Adipose tissue (tissue), 3 donors: ENCODE data around the gene ERCC1. TPM values are rescaled to one million over a fixed set of nuclear protein-coding genes. Genes with fewer than 3 reads are reported as not detected.
"Not testable (repeated sequence)": the region's sequence is repeated elsewhere in the genome, so short reads cannot be mapped to it uniquely, and the experiment has no call there.

ENCODE experiments used
- H3K27ac ChIP-seq: one replicate; pipeline ENCODE4 v1.5.1; 2013; ENCODE audit warnings: low read depth, low read length
- WGBS, 3 donors: extraction: QIAGEN DNeasy Blood & Tissue Kit; methylation state at CpG; one replicate each; pipeline ENCODE4 v1.1.7; 2013; 5-methylcytosine and 5-hydroxymethylcytosine counted together
- polyA plus RNA-seq, 3 donors: library from polyadenylated mRNA; stranded (reverse); fragments of 200-250 nt; gene quantifications; one replicate each; pipeline ENCODE4 v1.2.3, GENCODE V29; 2013
- donor health status: healthy with polysubstance abuse.
- donor health status: Bipolar disorder and iron deficiency.
- donor health status: healthy.

ERCC1 gene
- polyA plus RNA-seq, 3 donors: 31.0 to 63.9 (median 59.5) TPM

DNA sequence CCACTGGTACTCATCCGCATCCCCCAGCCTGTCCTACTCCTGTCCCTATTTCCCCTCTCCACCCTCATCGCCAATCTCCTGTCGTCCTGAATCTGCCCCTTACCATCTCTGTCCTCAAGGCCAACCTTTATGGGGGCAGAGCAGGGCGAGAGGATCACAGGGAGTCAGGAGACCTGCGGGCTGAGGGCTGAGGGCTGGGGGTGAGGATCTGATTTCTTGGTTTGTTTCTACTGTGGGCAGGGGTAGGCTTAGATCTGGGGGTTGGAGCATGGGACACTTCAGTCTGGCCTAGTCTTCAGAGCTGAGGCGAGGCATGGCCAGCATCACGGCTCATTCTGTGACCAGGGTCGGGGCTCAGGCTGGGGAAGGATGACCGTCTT, 16.5 kb upstream of the ERCC1 start:
- H3K27ac ChIP-seq: no peak overlapping the region
- WGBS, 3 donors: 65 to 70% (median 68%) methylated on average over 9 of the region's 9 CpGs

DNA sequence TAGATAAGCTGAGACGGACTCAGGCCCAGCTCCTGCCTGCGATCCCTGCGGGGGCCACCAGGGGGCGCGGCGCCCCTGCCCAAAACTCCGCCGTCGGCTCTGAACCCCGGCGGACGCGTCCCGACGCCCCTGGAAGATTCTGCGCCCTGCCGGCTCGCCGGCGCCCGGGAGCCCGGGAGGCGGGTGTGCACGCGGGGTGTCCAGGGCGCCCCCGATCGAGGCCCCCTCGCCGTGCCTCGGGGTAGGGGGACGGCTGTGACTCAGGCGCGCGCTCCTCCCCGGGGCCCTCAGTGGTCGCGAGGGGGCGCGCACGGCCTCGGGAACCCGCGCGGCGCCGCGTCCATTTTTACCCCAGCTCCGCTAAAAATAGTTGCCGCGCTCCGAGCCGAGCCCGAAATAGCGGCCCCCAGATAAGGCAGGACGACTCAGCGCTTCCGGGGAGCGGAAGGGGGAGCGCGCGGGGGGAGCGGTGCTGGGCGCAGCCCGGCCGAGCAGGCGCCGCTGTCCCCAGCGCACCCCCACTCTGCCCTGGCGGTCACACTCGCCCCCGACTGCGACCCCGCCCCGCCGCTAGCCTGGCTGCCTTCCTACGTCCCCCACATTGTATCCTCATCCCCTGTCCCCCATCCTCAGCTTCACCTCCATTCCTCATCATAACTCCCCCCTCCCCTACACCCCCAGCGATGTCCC, 16.0 kb upstream of the ERCC1 start:
- 0 to 1% (median 1%) methylated on average over 44 to 78 of the region's 78 CpGs for WGBS, 3 donors
- peak overlapping the region; percentile 61 for H3K27ac ChIP-seq

DNA sequence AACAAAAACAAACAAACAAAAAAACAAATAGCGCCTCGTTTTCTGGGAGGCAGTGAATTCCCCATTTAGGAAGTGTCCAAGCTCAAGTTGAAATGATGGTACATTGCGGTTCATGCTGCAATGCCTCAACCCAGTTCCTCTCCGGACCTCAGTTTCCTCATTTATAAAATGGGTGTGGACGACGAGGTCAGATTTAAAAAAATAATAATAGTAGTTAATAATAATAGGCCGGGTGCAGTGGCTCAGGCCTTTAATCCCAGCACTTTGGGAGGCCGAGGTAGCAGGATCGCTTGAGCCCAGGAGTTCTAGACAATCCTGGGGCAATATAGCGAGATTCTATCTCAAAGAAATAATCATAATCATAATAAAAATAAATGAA, 15.5 kb upstream of the ERCC1 start:
- 30 to 35% (median 31%) methylated on average over 10 of the region's 10 CpGs for WGBS, 3 donors

DNA sequence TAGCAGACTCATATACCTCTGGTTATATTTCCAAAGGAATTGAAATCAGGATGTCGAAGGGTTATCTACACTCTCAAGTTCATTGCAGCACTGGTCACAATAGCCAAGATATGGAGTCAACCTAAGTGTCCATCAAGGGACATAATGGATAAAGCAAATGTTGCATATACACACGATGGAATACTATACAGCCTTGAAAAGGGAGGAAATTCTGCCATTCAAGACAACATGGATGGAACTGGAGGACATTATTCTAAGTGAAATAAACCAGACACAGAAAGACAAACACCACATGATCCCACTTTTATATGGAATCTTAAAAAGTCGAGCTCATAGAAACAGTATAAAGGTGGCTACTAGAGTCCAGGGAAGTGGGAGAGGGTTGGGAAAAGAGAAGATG, 13.6 kb upstream of the ERCC1 start:
- H3K27ac ChIP-seq: no peak overlapping the region
- WGBS, 3 donors: 86 to 87% (median 87%) methylated on average over 3 of the region's 3 CpGs

More for the DNA sequence above, 15.5 kb upstream of the ERCC1 start:
- H3K27ac ChIP-seq: no peak overlapping the region

DNA sequence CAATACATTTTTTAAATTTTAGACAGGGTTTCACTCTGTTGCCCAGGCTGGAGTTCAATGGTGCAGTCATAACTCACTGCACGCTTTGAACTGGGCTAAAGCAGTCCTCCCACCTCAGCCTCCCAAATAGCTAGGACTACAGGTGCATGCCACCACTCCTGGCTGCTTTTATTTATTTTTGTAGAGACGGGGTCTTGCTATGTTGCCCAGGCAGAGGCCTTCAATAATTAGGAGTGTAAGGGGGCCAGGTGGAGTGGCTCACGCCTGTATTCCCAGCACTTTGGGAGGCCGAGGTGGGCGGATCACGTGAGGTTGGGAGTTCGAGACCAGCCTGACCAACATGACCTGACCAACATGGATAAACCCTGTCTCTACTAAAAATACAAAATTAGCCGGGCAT, 8.8 kb upstream of the ERCC1 start:
- WGBS, 3 donors: 82 to 95% (median 92%) methylated on average over 8 of the region's 8 CpGs
- H3K27ac ChIP-seq: not testable (repeated sequence)

DNA sequence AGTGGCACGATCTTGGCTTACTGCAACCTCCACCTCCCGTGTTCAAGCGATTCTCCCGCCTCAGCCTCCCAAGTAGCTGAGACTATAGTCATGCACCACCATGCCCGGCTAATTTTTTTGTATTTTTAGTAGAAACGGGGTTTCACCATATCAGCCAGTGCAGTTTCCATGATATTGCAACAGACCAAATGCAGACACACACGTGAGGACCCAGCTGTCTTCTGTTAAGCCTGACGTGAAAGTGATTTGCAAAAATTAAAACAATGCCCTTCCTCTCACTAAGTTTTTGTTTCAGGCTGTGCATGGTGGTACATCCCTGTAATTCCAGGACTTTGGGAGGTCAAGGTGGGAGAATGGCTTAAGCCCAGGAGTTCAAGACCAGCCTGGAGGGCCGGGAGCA, 7.3 kb upstream of the ERCC1 start:
- 46 to 57% (median 46%) methylated on average over 9 of the region's 9 CpGs for WGBS, 3 donors
- not testable (repeated sequence) for H3K27ac ChIP-seq

DNA sequence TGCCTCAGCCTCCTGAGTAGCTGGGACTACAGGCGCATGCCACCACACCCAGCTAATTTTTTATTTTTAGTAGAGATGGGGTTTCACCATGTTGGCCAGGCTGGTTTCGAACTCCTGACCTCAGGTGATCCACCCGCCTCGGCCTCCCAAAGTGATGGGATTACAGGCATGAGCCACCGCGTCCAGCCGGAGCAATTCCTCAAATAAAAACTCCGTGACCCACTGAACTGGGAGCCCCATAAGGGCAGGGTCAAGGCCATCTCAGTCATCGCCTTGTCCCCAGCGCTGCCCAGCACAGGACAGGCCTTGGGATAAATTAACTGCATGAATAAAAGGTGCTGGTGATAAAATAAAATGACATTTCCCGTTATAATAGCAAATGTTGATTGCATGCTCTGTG, 6.2 kb upstream of the ERCC1 start:
- 59 to 84% (median 83%) methylated on average over 11 of the region's 11 CpGs for WGBS, 3 donors
- H3K27ac ChIP-seq: not testable (repeated sequence)

DNA sequence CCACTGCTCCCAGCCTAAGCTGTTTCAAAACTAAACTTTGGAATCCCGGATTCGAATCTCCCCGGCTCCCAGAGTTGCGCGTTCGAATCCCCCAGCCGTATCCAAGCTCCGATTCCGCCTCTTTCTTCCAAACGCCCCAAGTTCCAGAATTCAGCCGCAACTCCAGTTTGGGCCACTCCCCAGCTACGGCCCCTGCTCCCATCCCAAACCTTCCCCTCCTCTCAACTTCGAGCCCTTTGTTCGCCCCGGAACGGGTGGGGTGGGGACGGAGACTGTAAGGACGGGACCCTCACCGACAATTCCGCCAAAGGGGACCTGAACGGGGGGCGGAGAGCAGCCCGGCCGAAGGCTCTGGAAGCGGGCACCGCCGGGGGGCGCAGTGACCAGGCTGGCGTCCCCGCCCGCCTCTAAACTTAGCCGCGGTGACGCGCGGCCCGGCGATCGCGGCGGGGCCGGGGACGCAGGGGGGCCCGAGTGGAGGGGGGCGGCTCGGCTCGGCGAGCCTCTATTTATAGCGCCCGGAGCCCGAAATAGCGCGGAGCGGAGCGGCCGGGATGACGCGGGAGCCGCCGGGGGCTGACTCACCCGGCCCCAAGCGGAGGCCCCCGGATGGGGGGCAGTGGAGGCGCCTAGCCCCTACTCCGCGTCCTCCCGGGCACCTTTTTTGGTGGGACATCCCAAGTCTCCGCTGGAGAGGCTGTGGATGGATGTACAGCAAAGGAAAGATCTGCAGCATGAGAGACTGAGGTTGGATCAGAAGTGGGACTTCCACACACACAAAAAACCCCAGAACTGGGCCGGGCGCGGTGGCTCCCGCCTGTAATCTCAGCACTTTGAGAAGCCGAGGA, 4.9 kb upstream of the ERCC1 start:
- WGBS, 3 donors: 2 to 3% (median 3%) methylated on average over 49 to 73 of the region's 73 CpGs
- H3K27ac ChIP-seq: no peak overlapping the region

DNA sequence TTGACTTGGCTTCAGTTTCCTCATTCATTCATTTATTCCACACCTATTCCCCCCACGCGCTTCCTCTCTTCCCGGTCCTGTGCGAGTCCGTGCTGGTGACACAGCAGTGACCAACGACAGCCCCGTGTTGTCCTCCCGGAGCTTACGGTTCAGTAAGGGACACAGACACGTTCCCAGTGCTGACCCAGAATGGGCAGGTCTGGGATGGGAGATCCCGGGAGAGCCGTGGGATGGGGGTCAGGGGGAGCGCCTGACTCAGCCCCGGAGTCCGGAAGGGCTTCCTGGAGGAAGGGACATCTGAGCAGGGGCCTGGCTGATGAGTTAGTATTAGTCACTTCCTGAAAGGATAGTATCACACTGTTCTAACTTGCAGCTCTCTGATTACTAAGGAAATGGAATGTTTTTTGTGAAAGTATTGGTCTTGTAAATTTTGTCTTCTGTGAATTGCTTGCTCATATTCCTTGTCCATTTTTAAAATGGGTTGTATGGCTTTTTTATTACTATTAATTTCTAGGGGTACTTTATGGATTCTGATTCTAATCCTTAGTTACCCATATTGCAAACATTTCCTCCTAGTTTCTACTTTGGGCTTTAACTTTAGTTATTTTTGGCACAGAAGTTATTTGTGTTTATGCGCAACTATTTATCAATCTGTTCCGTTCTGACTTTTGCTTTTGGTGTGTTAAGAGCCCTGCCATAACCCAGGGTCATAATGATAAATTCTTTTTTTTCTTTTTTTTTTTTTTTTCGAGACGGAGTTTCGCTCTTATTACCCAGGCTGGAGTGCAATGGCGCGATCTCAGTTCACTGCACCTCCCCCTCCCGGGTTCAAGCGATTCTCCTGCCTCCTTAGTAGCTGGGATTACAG, 708 bp upstream of the ERCC1 start:
- H3K27ac ChIP-seq: peak overlapping the region; percentile 94
- WGBS, 3 donors: 9 to 15% (median 13%) methylated on average over 24 of the region's 24 CpGs

DNA sequence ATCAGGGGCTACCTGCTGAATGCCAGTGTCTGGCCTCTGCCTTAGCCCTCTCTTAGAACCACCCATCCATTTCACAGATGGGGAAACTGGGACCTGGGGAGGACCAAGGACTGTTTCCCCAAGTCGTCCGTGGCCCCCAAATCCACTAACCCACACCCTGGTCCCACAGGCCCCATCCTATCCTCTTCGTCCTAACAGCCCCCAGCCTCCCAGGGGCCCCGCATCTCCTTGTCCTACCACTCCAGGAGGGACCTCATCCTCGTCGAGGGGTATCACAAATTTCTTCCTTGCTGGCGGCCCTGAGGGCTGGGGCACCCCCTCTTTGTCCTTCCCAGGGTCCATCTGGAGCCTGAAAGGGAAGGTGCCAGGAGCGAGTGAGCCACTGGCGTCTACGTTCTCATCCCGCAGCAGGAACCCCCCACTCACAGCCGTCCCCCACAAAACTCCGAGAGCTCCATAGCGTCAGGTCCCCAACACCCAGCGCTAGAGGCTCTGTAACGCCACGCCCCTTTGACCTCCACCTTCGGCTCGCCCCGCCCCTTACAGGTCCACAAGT, 606 bp downstream of the ERCC1 start:
- WGBS, 3 donors: 14 to 18% (median 17%) methylated on average over 16 to 20 of the region's 20 CpGs
- no peak overlapping the region for H3K27ac ChIP-seq

DNA sequence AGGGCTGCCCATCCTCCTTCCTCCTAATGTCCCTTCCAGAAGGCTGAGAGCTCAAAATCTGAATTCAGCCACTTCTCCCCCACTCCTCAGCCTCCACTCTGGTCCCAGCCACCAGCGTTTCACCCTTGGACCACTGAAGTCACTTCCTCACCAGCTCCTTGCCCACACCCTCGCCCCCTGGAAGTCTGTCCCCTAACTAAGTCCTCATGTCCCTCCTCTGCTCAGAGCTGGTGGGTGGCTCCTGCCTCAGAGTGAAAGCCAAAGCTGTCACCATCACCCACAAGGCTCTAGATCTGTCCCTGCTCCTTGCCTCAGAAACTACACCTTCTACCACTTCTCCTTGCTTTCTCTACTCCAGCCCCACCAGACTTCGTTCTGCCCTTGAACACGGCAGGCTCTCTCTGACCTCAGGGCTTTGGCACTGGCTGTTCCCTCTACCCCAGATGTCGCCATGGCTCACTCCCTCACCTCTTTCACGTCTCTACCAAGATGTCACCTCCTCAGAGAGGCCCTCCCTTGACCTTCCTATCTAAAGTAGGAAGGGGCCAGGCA, 1.7 kb downstream of the ERCC1 start:
- 73 to 81% (median 75%) methylated on average over 6 of the region's 6 CpGs for WGBS, 3 donors
- H3K27ac ChIP-seq: no peak overlapping the region

DNA sequence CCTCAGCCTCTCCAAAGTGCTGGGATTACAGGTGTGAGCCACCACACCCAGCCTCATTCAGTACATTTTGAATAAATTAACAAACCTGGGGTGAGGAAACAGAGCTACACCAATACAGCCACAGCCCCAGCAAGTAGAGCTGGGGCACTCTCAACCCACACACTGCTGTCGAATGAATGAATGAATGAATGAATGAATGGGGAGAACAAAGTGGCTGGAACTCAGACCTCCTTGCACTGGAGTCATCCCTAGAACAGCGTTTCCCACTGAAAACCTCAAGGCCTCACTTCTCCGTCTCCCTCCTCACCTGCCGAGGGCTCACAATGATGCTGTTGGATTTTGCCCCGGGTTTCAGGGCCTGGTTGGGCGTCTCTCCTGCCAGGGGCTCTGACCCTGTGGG, 2.8 kb downstream of the ERCC1 start:
- WGBS, 3 donors: 82 to 92% (median 90%) methylated on average over 6 of the region's 6 CpGs

DNA sequence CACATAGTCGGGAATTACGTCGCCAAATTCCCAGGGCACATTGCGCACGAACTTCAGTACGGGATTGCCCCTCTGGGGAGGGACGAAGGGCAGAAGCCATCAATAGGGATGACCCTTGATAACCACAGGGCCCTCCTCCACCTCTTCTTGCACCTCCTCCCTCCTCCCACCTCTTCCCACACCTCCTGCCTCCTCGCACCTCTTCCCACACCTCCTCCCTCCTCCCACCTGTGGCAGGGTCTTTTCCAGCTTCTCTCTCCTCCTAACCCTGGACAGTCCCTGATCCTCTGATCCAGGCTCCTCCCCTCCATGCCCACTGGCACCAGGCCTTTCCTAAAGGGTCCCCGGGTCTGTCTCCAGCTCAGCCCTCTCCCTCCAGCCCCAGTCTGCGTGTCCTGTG, 3.4 kb downstream of the ERCC1 start:
- no peak overlapping the region for H3K27ac ChIP-seq
- 80 to 87% (median 85%) methylated on average over 10 of the region's 10 CpGs for WGBS, 3 donors

More for the DNA sequence above, 2.8 kb downstream of the ERCC1 start:
- H3K27ac ChIP-seq: no peak overlapping the region

DNA sequence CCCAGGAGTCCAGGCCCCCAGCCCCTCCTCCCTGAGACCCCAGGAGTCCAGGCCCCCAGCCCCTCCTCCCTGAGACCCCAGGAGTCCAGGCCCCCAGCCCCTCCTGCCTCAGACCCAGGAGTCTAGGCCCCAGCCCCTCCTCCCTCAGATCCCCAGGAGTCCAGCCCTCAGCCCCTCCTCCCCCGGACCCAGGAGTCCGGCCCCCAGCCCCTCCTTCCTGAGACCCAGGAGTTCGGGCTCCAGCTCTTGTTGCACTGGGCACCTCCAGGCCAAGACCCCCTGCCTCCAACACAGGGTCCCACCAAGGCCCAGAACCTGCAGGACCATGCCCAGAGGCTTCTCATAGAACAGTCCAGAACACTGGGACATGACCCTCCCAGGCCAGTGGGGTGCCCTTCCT, 3.8 kb downstream of the ERCC1 start:
- WGBS, 3 donors: 38 to 63% (median 45%) methylated on average over 3 of the region's 3 CpGs
- H3K27ac ChIP-seq: no peak overlapping the region

DNA sequence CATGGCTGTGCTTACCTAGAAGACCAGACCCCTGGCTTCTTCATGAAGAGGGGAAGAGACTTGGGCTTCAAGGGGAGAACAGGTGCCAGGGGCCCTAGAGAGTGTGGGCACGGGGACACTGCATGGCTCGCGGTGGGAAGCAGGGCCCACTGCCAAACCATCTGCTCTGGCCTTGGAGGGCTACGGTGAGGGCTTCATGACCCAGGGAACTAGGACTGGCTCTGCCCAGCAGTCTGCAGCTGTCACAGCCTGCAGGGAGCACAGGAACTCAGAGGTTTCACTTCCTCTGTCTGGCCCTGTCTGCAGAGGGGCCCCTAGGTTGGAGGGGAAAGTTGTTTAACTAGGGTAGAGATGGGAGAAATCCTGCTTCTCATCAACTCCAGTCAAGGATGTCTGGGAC, 4.3 kb downstream of the ERCC1 start:
- no peak overlapping the region for H3K27ac ChIP-seq
- 23 to 46% (median 32%) methylated on average over 4 of the region's 4 CpGs for WGBS, 3 donors

DNA sequence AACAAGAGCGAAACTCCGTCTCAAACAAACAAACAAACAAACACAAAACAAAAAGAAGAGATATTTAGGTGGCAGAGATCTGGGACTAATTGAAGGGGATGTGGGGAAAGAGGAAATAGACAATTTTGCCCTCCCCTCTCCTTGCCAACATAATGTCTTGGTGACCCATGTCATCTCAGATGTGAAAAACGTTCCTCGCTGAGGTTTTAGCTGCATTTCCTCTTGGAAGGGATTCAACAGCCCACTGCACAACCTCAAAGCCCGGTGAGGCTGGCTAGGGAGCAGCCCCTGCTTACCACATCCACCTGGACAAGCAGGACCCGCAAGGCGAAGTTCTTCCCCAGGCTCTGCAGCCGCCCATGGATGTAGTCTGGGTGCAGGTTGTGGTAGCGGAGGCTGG, 4.9 kb downstream of the ERCC1 start:
- 58 to 85% (median 59%) methylated on average over 9 of the region's 9 CpGs for WGBS, 3 donors
- no peak overlapping the region for H3K27ac ChIP-seq

DNA sequence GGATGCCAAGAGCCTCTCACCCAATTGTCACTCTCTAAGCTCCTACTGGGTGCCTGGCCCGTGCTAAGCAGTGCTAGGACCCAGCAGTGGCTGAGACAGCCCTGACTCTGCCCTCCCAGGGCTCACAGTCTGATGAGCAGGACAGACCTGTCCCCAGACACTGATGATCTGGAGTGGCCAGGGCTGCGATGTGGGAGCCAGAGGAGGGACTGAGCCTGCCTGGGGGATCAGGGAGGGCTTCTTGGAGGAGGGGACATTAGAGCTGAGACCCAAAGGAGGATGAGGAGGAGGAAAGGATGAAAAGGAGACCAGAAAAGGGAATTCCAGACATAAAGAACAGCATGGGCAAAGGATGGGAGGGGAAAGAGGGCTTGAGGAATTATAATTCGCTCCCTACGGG, 6.6 kb downstream of the ERCC1 start:
- 64 to 95% (median 84%) methylated on average over 4 of the region's 4 CpGs for WGBS, 3 donors
- H3K27ac ChIP-seq: no peak overlapping the region

DNA sequence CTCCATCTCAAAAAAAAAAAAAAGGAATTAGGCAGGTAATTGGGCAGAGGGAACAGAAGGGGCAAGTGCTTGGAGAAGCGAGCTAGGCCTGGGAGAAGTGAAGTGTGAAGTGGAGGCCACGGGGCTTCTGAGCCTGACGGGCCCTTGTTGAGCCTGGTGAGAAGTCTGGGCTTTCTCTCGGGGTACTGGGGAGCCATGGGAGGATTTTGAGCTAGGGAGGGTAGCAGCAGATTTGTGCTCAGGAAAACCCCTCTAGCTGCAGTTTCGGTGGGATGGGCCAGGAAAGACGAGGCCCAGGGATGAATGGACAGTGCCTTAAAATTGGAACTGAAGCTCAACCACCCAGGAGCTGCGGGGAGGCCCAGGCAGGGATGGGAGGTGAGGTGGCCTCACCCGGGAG, 9.2 kb downstream of the ERCC1 start:
- H3K27ac ChIP-seq: no peak overlapping the region
- 90 to 97% (median 93%) methylated on average over 8 of the region's 8 CpGs for WGBS, 3 donors
